Stimulated activated CD4-positive, alpha-beta T cell treated with anti-CD3 and anti-CD28 coated beads, Interleukin-15, amount 100 ng/mL, for 48 hours (primary cell): Measurements from ENCODE around the gene IGLON5.

Experiments used
- DNase-seq, 2 donors: peaks; one replicate each; pipeline ENCODE4 v3.0.0-alpha.2; 2020; ENCODE audit warnings: low read depth in 2 of 2

The IGLON5 gene

DNA sequence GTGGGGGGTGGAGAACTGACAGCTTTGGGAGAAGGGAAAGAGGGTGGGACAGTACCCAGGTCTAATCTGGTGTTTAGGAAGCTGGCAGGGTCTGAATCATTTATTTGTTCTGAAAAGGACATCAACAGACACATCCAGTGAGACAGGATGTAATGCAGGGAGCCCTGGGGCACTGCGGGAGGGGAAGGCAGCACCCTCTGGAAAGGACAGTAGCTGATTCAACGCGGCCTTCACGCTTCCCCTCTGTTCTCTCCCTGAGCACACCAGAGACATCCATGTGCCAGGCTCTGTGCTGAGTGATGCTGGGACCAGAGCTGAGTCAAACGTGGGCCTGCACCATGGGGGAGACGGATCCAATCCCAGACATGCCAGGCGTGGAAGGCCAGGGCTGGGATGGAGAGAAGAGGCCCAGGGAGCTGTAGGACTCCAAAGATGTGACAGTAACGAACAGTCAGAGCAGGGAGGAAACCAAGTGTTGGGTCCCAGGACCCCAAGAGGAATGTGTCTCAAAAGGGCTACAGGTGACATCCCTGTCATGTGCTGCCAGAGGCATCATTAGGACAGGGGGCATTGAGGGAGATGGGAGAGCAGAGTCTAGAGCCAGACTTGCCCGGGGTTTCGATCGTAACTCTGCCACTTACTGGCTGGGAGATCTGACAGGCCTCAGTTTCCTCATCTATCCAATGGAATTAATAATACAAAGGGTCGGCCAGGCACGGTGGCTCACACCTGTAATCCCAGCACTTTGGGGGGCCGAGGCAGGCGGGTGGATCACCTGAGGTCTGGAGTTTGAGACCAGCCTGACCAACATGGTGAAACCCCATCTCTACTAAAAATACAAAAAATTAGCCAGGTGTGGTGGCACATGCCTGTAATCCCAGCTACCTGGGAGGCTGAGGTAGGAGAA, 53.0 kb downstream of the IGLON5 start:
- DNase-seq = no peak

DNA sequence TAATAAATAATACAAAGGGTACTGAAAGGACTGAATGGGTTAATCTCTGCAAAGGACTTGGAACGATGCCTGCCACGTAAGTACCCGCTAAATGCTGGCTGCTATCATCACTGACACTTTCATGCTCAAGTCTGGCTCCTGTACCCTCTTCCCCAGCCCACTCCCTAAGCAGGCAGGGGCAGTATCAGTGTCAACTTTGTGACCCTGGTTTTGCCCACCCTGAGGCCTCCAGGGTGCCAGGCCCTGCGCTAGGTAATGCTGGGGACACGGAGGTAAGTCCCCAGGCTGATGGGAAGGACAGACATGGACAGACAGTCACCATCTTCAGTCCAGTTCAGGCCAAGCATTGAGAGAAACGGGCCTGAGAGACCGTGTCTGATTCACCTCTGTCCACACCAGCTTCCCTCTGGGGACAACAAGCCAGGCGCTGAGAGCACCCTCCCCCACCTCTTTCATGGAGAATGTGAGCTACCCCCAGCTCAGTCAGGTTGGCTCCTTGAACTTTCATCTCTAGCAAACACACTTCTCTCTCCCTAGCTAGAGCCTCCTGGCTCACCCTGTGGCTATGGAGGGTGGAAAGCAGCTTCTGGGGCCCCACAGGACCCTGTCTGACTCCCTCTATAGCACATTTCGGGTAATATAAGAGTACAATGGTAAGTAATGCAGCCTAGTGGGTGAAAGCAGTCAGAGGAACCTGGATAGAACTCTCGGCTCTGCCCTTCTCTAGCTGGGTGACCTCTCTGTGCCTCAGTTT, 53.9 kb downstream of the IGLON5 start:
- no peak for DNase-seq

DNA sequence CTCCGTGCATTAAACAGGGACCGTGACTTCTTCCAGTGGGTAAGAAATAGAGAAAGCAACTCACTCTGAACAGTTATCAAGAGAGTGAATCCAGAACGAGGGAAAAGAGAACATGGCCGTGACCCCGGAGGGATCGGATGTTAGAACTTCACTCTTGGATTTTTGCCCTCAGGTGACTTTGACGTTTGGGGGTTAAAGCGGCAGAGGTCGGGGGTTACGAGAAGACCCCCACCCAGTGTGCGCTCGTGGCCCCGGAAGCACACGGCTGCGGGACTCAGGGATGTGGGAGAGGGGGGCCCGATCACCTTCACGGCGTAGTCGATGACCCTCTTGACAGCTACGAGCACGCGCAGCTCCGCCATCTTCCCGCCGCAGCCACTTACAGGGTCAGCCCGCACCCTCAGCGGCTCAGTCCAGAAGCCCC, 54.5 kb downstream of the IGLON5 start, which contains the start of gene ETFB:
Gene ETFB (minus strand): TSS at position 424 of the 424 bp plus-strand sequence. CDS start 62 bp downstream, at position 362.
- DNase-seq = no peak

DNA sequence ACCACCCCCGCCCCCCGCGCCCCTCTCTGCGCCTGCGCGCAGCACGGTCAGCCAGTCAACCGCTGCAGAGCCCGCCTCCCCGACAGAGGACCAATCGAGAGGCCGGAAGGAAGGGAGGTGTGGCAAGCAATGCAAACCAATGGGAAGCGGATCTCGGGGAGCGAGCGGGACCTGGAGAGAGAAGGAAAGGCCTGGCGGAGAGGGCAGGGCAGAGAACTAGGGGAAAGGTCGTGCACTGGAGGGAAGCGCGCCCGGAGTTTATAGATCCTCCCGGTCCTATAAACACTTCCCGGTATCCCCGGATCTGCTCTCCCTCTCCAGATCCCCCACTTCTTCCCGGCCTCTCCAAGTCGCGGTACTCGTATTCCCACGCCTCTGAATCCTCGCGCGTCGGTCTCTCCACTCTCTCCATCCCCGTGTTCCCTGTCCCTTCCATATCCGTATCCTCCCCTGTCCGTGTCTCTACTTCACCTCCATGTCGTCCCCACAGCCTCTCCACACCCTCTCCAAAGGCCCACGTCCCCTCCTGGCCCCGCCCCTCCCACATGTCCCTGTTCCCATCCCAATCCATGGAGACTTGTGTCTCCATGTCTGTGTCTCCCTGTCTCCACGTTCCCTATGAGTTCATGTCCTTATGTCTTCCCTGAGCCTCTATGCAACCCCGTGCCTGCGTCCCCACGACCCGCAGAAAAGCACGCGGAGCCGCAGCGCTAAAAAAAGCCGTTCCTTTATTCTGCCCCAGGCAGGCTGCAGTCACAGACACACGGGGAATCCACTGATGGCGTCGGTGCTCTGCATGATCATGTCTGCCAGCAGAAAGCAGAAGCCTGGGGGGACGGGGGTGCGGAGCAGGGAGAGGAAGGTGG, 55.2 kb downstream of the IGLON5 start:
- peak; percentile 94 to 95 for DNase-seq

DNA sequence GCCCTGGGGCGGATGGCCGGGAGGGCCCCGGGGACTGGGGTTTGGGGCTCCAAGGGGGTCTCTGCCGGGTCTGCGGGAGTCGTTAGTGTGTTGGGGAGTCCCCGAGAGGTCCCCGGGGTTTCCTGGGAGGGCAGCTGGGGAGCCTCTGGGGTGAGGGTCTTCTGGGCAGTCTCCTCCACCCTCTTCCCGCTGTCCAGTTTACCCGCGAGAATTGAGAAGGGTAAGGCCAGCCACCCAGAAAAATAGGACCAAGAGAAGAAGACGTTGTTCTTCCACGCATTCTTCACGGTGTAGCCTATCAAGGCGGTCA, 55.8 kb downstream of the IGLON5 start:
- DNase-seq = no peak

DNA sequence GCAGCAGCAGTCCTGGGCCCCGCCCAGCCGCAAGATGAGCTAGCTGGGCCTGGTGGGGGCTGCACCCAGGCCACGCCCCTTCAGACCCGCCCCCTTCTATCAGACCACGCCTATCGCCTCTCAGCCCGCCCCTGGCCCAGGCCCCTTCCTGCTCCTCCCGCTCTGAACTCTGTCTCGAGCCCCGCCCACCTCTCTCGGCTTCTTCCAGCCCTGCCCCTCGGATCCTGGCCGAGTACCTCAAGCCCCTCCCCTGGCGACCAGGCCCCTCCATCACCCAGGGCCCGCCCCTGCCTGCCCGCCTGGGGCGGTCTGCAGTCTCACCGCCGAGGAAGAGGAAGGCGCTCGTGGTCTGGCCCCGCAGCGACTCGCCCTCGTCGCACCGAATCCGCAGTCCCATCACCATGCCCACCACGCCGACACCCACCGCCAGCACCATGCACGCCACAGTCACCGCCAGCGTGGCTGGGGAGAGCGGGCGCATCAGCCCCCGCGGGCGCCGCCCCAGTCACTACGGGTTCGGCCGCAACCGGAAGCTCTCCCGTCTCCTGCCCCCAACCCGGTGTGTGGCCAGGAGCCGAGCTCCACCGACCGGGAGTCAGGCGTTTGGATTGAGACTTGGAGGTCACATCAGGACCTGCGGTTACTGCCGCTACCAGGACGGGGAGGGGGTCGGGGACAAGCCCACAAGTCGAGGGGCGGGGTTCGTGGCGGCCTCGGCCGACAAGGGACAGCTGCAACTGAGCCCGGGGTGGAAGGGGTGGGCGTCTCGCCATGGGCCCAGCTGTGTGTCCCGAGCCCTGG, 56.3 kb downstream of the IGLON5 start:
- DNase-seq = peak; percentile 99 to 100

DNA sequence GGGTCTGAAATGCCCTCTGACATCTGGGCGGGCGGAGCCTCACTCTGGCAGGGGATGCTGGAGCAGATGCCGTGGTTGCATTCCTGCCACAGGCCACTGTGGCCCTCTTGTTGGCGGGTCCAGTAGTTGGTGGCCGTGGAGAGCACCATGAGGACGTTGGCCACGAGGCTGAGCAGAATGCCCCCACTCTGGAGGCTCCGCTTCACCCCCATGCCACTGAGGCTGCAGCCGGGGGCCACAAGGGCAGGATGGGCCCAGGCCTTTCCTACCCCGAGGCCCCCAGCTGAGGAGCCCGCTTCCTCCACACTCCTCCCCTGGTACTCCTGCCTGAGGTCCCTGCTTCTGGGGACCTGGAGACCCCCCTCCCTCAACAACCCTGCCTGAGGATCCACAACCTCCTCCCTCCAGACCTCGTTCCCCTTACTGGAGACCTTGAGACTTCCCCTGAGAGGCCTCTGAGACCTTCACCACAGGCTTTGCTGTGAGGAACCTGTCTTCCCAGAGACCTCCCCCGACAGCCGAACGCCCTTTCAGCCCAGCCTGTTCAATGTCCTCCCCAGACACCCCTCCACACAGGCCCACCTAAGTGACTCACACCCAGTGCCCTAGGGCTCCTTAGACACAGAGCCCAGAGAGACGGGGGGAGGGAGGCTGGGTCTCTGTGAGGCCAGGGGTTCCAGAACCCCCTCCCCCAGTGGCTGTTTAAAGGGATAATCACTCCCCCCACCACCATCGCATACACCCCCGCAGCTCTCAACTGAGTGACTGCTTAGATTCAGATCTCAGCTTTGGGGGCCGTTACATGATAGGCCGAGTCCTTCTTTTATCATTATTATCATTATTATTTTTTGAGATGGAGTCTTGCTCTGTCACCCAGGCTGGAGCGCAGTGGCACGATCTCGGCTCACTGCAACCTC, 57.2 kb downstream of the IGLON5 start, which contains the start of gene CLDND2:
Gene CLDND2 (minus strand): TSS at position 638 of the 917 bp plus-strand sequence. CDS start 426 bp downstream, at position 212.
- no peak for DNase-seq

DNA sequence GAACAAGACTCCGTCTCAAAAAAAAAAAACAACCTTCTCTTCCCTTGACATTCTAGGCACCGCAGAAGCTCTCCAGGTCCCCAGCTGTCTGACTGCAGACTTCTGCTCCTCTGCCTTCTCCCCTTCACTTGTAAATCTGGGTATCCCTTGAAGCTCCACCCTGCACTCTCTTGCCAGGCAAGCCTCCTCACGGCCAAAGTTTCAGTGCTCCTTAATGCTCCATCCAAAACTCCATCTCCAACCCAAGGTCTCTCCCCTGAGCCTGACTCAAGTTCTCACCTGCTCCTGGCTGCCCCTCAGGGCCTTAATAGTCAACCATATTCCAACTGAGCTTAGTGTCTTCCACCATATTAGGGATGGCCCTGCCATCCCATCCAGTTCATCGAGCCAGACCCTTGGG, 58.8 kb downstream of the IGLON5 start:
- DNase-seq = no peak

DNA sequence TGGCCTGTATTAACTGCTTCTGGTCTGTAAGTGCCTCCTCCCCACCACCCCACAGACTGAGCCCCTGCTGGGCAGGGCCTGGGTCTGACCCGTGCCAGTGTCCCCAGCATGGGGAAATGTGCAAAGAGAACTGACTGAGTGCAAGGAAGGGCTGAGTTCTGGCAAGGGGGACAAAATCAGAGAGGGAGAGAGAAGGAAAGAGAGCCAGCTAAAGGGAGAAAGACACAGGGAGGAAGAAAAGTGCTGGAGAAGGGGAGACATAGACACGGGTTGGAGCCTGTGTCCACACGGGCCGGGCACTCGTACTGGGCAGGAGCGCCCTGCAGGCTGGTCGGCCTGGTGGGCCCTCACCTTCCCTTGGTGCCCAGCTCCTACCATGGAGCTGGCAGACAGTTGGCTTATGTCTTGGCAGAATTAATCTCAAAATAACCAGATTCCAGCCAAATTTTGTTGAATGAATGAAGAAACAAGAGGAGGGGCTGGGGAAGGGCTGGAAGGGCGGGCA, 59.8 kb downstream of the IGLON5 start:
- no peak for DNase-seq

DNA sequence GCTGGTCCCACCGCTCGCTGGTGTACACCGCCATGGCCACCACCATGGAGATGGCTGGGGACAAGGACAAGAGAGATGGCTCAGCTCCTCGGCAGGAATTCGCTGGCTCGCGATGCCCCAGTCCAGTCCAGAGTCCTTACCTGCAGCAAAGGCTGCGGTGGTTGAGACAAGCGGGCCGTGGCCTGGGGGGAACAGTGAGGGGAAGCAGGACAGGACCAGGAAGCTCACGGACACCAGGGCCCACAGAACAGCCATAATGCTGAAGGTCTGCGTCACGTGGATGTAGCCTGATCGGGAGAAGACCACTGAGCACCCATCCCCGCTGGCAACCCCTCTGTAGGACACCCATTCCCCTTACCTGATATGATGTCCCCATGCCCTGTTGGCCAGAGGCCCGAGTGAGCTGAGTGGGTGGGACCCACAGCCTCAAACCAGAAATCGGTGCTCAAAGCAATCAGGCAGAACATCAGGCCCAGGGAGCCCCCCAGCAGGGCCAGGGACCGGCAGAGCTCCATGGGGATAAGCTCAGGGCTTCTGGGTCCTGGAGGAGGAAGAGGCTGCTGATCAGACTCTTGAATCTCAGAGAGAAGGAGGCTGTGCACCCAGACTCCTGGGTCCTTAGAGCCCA, 60.7 kb downstream of the IGLON5 start:
- no peak for DNase-seq

DNA sequence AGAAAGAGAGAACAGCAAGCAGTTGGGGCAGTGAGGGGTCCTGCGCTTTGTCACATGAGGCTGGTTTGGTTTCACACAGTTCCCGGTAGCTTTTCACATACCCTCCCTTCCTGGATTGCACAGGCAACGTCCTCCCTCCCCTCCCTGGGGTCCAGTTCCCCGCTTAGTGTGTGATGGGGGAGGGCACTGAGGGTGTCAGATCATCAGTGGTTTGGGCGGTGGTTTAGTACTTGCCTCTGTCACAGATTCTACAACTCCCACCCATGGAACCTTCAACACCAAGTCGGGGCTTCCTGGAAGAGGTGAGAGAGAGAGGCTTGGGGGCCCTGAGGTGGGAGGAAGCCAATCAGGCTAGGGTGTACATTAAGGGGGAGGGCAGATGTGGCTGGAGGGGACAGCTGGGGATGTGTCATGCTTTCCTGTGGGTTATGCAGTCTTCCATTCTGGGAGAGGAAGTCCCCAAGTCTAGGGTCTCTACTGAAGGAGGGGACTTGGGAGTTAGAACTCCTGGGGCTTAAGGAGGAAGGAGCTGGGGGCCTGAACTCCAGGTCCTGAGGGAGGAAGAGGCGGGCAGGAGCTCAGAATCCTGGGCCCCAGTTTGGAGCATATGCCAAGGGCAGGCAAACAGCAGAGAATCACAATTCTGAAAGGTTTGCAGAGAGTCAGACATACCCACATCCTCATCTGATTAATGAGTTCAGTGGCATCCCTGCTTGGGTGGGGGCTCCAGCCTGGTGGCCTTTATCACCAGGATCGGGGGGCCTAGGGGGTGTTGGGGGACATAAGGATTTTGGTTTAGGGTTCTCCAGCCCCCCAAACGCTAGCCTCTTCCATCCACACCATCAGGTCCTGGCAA, 61.4 kb downstream of the IGLON5 start, which contains the start of gene NKG7:
Gene NKG7 (minus strand): TSS at position 6 of the 856 bp plus-strand sequence. CDS start 119 bp downstream, outside the sequence.
- DNase-seq = peak; percentile 81 to 83

DNA sequence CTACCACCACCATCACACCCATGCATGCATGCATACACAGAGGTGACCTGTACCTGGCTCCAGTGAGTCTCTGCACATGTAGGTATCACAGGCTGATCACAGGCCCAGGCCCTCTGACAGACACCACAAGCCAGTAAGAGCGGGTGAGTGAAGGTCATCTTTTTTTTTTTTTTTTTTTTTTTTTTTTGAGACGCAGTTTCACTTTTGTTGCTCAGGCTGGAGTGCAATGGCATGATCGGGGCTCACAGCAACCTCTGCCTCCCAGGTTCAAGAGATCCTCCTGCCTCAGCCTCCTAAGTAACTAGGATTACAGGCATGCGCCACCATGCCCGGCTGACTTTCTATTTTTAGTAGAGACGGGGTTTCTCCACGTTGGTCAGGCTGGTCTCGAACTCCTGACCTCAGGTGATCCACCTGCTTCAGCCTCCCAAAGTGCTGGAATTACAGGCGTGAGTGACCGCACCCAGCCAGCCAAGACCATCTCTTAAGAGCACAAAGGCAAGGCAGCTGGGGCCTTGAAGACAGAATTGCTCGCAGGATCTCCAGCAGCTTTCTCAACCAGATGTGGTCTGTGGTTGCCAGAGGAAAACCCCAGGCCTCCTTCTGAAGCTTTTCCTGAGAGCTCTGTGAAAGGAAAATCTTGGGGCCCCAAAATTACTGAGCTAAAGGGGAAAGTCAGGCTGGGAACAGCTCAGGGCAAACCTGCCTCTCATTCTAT, 64.2 kb downstream of the IGLON5 start:
- DNase-seq = peak in 1 of 2 donors; percentile 40

DNA sequence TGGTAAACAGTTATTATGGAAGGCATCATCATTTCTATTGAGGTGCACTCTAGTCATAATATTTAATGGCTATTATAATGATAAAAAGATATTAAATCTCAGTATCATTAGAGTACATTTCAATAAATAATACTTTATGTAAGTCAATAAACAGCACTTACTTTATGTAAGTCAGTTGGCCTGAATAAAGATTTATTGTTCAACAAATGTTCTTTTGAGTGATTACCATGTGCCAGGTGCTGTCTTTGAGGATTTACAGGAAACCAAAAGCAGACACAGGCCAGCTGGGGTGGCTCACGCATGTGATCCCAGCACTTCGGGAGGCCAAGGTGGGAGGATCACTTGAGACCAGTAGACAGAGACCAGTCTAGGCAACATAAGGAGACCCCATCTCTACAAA, 66.0 kb downstream of the IGLON5 start:
- no peak for DNase-seq

DNA sequence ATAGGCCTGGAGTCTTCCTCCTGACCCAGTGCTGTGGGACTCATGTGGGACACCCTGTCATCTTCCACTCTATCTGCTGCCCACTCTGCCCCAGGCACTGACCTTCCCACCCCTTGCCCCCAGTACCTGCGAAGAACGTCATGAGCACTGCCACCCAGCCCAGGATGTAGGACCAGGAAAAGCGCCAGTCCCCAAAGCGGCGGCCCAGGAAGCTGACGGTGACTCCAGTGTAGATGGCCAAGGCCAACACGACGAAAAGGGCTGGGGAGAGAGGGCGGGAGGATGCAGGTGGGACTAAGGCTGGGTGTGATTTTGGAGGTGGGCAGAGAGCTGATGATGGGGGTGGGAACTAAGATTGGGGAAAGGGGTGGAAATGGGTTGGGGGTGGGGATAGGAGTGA, 68.9 kb downstream of the IGLON5 start:
- no peak for DNase-seq
